CD4-positive, alpha-beta T cell treated with Interleukin-12 subunit alpha and Interleukin-12 subunit beta, for 1 hour (primary cell): ENCODE data around the gene PRKCH.
"Not testable (repeated sequence)": the region's sequence is repeated elsewhere in the genome, so short reads cannot be mapped to it uniquely, and the experiment has no call there.

Source experiments
- DNase-seq: peaks from one replicate; pipeline ENCODE4 v3.0.0-alpha.2; 2020

The PRKCH gene

DNA sequence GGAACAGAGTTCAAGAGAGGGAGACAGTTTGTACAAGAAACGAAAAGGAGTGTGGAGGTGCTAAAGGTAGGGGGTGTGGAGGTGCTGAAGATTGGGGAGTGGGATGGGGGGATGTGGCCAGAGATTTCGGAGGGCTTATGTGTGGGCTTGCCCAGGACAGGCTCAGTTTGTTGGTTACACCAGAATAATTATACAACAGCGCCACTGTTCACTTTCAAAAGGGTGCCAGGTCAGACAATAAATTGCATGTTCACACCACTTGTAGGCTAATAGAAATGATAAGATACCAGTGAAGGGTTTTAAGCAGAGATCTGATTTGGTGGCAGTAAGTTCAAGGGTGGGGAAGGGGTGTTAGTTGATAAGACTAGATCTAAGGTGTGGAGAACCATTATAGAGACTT, 75.3 kb downstream of the PRKCH start:
- no peak for DNase-seq

- DNase-seq, result no peak
Observed at GRCh38 chr14:61397615-61398014, 76.2 kb downstream of the PRKCH start.

DNA sequence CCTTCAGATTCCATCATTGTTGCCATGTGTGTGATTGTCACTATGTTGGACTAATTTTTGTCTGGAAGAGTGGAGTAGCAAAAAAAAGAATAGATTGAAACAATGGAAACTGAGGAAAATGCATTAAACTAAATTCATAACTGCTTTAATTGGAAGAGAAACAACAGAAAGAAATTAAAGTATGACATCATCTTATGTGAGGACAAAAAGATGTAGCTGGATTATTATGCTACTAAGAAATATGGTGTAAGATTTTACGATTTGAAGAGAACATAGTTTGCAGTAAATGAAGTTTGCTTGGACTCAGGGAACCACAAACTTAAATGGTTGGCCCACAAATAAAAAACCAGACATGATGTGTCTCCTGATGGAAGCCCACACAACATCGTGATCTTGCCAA, 76.8 kb downstream of the PRKCH start:
- no peak for DNase-seq

DNA sequence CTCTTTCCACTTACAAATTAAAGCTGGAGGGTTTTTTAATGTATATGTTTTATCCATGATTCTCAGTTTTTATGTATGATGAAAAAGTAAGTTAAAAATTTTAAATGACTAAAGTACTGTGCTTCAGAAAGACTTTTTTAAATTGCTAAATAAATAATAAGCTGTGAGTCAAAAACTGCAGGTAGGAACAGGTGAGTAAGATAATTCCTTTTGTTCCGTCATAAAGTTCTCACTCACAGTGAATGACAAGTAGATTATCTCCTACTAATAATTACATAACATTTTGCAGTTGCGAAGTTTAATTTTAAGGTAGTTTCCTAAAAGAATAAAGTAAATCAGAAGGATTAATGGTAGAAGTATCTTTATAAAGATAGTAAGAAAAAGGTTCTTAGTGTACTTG, 78.0 kb downstream of the PRKCH start:
- DNase-seq, result no peak

- DNase-seq, result no peak
Observed at GRCh38 chr14:61401461-61401860, 80.1 kb downstream of the PRKCH start.

DNA sequence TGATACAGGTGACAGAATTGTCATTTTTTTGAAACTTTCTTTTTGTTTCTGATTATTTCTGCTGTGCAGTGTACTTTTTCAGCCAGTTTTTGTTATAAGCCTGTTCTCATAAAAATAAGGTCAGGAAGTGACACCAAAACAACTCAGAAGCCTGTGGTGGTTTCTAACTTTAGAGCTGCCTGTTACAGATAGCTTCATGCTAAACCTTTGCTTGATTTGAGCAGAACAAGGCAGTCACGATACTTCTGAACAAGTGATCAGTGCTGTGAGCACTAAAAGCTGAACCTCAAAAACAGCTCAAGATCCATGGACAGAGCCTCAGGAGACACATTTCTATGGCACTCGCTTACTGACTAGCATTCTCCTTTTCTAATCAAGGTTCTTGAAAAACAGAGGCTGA, 82.0 kb downstream of the PRKCH start:
- peak; percentile 69 for DNase-seq

- no peak for DNase-seq
Observed at GRCh38 chr14:61404637-61405036, 83.3 kb downstream of the PRKCH start.

GRCh38 chr14:61406198-61406597, 84.8 kb downstream of the PRKCH start:
- DNase-seq, result no peak

DNA sequence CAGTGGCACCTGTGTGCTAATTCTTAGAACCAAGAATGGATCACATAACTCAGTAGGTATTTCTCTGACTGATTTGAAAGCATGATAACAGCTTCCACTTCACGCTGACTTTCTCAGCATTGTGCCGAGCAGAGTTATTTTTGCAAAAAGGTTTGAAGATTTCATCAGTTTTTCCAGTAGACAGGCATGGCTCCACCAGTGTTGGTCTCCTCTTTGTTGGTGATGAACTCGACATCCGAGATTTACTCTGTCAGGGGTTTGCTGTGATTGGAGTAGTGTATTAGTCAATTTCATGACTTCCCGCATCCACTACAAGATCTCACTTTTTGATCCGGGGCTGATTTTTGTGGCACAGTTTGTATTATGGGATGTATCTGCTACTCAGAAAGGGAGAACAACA, 85.3 kb downstream of the PRKCH start:
- DNase-seq, result peak; percentile 57

GRCh38 chr14:61408498-61408897, 87.1 kb downstream of the PRKCH start:
- DNase-seq, result no peak

DNA sequence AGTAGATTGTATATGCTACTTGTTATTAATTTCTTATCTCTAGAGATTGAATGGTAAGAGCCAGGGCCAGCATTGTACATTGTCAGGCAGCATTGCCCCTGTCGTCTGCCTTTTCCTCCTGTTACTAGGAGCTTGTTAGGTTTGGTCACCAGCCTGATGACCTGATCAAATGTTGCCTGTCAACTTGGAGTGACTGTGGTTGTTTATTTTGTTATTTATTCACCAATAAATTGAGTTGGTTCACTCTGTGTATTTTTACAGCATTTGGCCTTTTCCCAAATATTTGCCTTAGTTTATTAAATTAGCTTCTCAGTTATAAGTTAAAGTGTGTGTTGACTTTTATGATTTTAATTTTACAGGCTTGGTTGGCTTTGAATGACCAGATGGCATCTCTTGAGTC, 88.4 kb downstream of the PRKCH start:
- DNase-seq, result no peak

DNA sequence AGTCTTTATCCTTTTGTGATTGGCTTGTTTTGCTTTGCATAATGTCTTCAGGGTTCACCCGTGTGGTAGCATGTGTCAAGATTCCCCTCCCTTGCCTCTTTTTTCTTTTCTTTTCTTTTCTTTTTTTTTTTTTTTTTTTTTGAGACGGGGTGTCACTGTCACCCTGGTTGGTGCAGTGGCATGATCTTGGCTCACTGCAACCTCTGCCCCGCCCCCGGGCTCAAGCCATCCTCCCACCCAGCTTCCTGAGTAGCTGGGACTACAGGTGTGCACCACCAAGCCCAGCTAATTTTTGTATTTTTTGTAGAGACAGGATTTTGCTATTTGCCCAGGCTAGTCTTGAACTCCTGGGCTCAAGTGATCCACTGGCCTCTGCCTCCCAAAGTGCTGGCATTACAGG, 94.6 kb downstream of the PRKCH start:
- not testable (repeated sequence) for DNase-seq

DNA sequence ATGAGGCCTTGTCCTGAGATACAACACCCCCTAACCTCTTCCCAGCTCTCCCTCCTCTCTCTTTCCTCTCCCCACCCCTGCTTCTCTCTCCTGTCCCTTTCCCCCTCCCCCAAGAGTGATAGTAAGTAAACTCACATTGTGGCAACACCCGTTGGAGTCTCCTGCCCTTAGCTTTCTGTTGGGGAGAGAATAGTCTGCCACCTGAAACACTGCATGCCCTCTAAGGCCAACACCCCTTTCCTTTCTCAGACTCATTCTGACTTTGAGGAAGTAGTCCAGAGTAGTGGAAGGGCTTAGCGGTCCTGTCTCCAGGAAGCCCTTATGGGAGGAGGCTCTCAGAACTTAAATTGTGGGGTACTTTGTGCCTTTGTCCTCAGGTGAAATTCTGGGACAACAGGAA, 95.2 kb downstream of the PRKCH start:
- DNase-seq, result no peak

GRCh38 chr14:61417141-61417540, 95.8 kb downstream of the PRKCH start:
- DNase-seq, result no peak

GRCh38 chr14:61417883-61418455, 96.6 kb downstream of the PRKCH start:
- DNase-seq, result no peak

GRCh38 chr14:61418746-61419145, 97.4 kb downstream of the PRKCH start:
- DNase-seq, result no peak

DNA sequence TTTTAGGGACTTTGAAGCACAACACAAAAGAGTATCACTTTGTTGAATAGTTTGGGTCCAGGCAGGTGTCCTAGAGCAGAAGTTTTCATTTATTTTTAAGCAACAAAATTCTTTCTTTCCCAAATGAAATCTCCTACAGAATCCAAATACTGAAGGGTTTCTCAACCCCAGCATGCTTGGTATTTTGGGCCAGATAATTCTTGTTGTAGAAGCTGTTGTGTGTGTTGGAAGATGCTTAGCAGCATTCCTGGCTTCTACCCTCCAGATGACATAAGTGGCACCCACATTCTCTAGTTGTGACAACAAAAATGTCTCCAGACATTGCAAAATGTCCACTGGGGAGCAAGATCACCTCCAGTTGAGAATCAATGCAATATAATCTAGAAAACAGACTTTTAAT, 97.8 kb downstream of the PRKCH start:
- no peak for DNase-seq

DNA sequence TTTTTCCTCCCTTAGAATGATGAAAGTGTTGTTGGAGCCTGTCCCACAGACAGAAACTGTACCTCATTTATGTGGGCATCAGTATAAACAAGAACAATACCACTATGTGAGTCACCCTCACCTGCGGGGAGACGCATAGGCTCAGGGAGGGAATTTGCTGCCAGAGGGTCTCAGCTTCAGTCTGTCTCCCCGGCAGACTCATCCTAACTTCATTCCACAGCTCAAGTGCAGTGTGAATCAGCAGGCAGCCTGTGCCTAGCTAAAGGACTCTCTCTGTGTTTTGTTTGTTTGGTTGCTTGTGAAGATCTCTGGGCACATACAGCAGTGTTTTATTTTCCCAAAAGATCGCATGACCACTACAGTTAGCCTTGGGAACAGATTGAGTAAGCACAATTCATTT, 98.9 kb downstream of the PRKCH start:
- no peak for DNase-seq

DNA sequence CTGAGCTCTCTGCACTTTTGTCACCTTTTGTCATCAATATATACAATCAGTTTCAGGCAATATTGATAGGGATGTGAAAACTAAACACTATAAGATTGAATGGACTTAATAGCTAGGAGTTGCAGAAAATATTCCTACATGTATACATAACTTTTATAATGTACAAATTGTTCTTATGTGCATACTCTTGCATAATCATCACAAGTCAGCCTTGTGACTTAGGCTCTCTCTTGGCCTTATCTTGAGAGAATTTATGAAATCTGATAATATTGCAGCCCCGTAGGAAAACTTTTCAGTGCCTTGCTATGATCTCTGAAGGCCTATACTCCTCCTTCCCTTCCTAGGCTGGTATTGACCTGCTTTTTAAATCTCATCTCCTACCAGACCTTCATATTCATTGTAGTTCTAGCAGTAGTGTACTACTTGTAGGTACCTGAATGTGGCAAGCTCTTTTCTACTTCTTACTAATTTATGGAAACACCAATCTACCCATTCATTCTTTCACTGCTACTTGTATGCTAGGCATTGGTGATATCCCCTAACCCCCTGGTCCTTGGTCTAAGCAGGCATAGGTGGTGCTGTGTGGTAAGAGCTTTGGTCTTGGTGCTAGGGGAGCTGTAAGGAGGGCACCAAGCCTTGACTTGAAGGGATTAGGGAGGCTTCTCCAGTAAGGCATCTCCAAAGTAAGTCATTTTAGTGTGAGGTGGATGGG, 100.0 kb downstream of the PRKCH start:
- no peak for DNase-seq

DNA sequence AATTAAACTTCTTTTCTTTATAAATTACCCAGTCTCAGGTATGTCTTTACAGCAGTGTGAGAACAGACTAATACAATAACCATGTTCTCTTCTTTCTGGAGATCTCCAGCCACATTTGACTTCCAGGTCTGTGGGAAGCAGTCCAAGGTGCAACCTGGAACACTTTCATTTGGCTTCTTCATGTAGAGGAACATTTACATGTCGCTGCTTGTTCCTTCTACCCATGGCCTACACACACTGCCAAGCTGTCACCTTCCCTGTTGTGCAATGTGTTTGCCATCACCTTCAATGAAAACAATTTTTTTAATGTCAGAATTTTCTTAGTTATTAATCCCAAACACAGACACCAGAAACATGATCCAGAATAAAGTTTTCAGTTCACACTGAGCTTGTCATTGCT, 104.7 kb downstream of the PRKCH start:
- no peak for DNase-seq

GRCh38 chr14:61428261-61428660, 106.9 kb downstream of the PRKCH start:
- no peak for DNase-seq

DNA sequence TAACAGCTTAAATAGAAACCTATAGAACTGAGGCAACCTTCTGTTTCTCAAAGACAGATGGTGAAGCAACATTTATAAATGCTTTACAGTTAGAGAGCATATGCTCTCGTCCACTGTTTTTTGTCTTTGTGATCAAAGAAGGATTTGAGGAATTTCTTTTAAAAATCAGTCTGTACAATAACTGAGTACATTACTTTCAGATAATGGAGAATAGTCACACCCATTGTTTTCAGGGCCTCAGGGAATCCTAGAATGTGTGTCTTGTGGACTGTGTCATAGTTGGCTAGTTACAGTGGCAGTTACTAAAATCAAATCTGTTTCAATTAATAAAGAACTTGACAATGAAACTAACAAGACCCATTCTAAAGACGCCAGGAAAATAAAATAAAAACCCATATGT, 107.9 kb downstream of the PRKCH start:
- no peak for DNase-seq

GRCh38 chr14:61430066-61430757, 108.8 kb downstream of the PRKCH start:
- no peak for DNase-seq

DNA sequence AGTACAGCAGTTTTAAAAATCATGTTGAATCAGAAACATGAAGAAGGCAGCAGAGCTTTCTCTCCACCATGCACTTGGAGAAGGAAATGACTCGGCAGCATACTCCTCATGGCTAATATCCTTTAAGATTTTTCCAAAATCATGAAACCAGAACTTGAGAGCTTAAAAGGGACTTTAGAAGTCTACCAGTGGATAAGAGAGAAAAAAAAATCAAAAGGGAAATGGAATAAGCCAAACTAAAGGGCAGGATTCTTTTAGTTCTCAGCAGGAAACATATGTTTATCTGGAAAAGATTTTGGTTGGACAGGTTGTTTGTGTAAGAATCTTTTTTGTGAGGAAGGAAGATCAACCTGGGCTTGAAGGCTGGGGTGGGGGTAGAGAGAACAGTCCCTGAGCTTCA, 111.8 kb downstream of the PRKCH start:
- no peak for DNase-seq

DNA sequence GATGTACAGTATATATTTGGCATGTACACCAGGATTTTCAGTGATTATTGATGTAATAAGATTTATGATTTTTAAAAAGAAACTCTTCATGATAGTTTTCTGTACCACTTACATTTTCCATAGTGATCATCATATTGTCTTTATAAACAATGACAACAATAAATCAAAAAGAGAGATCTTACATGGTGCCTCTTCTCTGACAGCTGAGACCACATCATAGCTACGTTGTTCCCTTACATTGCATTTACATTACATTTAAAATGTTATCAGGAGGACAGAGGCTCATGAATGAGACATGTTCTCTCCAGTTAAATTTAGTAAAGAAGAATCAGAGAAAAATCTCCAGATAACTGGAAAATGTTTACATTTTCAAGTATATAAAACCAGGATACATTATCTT, 112.4 kb downstream of the PRKCH start:
- DNase-seq, result no peak
